Astrocyte of the cerebellum (primary cell): ENCODE measurements around the gene IQCM.

ENCODE experiments used
- DNase-seq: peaks from one replicate; pipeline ENCODE4 v3.0.0-alpha.2; 2011; ENCODE audit warnings: low read depth
- H3K4me3 ChIP-seq: 2 replicates; pipeline ENCODE4 v1.5.1; 2011; ENCODE audit warnings: mild to moderate bottlenecking, low read depth, low read length, moderate library complexity
- CTCF ChIP-seq: IDR thresholded peaks from 2 replicates; pipeline ENCODE4 v1.5.1; 2012; ENCODE audit warnings: low read length, low read depth, moderate library complexity, mild to moderate bottlenecking; ENCODE audit errors: missing control alignments
- in situ Hi-C: cut with HindIII; loops from 2 replicates; pipeline ENCODE4 v1.10.0; 2017; ENCODE audit warnings: low sequenced_read_pairs

The IQCM gene

GRCh38 chr4:149555146-149555545, 260.5 kb downstream of the IQCM start:
- no peak for TF ChIP-seq CTCF
- in situ Hi-C loops, result no loop called here
- no peak overlapping the region for H3K4me3 ChIP-seq
- no peak for DNase-seq

- no peak overlapping the region for H3K4me3 ChIP-seq
These were observed 261.6 kb downstream of the IQCM start for GRCh38 chr4:149553959-149554520.

GRCh38 chr4:149552601-149553000, 263.0 kb downstream of the IQCM start:
- H3K4me3 ChIP-seq, result no peak overlapping the region
- DNase-seq, result no peak
- TF ChIP-seq CTCF, result no peak
- in situ Hi-C loops, result no loop called here

More at GRCh38 chr4:149553959-149554520, 261.6 kb downstream of the IQCM start:
- TF ChIP-seq CTCF, result no peak
- DNase-seq, result peak; percentile 41
- in situ Hi-C loops, result no loop called here

GRCh38 chr4:149549911-149550310, 265.7 kb downstream of the IQCM start:
- in situ Hi-C loops, result no loop called here
- no peak for DNase-seq
- TF ChIP-seq CTCF, result no peak
- H3K4me3 ChIP-seq, result no peak overlapping the region

DNA sequence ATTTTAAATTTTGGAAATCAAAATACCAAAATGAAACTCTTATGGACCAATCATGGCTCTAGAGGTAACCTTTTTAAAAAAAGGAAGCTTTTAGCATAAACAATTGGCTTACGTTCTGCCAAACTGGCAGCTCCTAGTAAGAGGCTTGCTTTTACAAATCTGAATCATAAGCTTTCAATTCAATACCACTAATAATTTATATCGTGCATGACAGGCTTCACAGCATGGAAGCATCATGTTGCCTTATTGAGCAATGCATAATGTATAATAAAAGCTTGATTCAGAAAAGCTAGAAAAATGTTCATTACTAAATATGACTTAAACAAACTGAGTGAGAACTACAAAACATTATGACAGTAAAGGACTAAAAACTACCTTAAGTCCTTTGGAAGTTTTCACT, 280.9 kb downstream of the IQCM start:
- TF ChIP-seq CTCF, result no peak
- H3K4me3 ChIP-seq, result no peak overlapping the region
- no peak for DNase-seq
- in situ Hi-C loops, result no loop called here

DNA sequence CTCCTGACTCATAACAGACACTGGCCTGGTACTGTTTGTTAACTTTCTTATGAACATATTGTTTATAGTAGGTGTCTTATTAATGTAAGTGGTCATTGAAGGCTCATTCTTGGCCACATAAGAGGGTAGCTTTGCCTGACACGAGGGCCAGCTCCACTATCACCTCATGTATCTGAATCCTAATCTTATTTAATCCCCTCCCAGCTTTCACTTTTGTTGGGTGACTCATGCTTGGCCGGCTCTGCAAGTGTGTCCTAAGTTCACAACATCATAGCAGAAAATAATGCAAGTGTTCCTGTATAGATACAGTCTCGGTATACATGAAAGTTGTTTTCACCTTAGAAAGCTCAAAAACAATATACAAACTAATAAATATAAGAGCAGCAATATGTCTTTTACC, 283.8 kb downstream of the IQCM start:
- in situ Hi-C loops, result no loop called here
- DNase-seq, result no peak
- no peak overlapping the region for H3K4me3 ChIP-seq
- no peak for TF ChIP-seq CTCF

DNA sequence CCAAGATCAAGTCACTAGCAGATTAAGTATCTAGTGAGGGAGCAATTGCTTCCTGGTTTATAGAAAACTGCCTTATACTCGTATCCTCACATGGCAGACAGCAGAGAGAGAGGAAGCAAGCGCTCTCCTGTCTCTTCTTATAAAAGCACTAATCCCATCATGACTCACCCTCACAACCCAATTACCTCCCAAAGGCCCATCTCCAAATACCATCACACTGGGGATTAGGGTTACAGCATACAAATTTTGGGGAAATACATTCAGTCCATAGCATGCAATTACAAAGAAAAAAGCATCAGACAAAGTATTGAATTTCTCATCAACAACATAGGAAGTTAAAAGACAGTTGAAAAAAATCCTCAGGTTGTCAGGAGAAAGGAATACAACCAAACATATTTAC, 292.6 kb downstream of the IQCM start:
- DNase-seq, result no peak
- no peak overlapping the region for H3K4me3 ChIP-seq
- TF ChIP-seq CTCF, result no peak
- in situ Hi-C loops, result loop anchor here (5.0 kb wide), 1 partner anchor 104 kb away; no protein-coding TSS in a partner anchor
